ENCODE data around the gene GIT2. TPM values are rescaled to one million over a fixed set of nuclear protein-coding genes. Genes with fewer than 3 reads are reported as not detected.

The GIT2 gene
- total and polyA plus RNA-seq, 2 of the 8 experiments (the other 6 are each of a cell fraction or from before 2014, with no cell fraction given), result 9.6 to 20.7 TPM

- H3K4me3 ChIP-seq (ENCODE audit: extremely low read depth in 1 of 4, insufficient read depth in 2 of 4, low read depth in 3 of 4, low read length in 4 of 4), result no peak overlapping the region
- DNase-seq (ENCODE audit: low read depth in 1 of 2, low spot score in 2 of 2) (no peak), FAIRE-seq (no peak)
- no peak overlapping the region for H2BK15ac ChIP-seq (ENCODE audit: low read length)
- no peak overlapping the region for H3K23ac ChIP-seq (ENCODE audit: insufficient read length)
- no peak overlapping the region for H4K91ac ChIP-seq (replicated peaks; ENCODE audit: insufficient read length, low read length)
- H2BK20ac ChIP-seq (ENCODE audit: low read length), result no peak overlapping the region
- H3K9ac ChIP-seq (replicated peaks in 1 of 4; ENCODE audit: extremely low read depth in 1 of 4, low read depth in 3 of 4, low read length in 3 of 4), result no peak overlapping the region
- H3K14ac ChIP-seq (ENCODE audit: insufficient read length), result no peak overlapping the region
- H4K8ac ChIP-seq (ENCODE audit: extremely low read depth, insufficient read depth, low read length), result no peak overlapping the region
- H3K27me3 ChIP-seq (replicated peaks in 1 of 4; ENCODE audit: control insufficient read depth in 3 of 4, extremely low read depth in 1 of 4, insufficient read depth in 3 of 4, low read length in 3 of 4), result no peaks in the 10 kb centered on the region
- peaks cover 0 to 1% of the 10 kb centered on the region in 2 experiments for H4K20me1 ChIP-seq (replicated peaks in 1 of 2; ENCODE audit: control insufficient read depth in 1 of 2, insufficient read depth in 2 of 2, low read length in 2 of 2)
- no peaks in the 10 kb centered on the region for H3K9me3 ChIP-seq (ENCODE audit: insufficient read depth in 2 of 2, low read depth in 1 of 2, low read length in 1 of 2)
- no peak overlapping the region for H3K4me2 ChIP-seq (ENCODE audit: insufficient read depth in 1 of 2, low read depth in 2 of 2, low read length in 2 of 2)
- H3K18ac ChIP-seq (ENCODE audit: extremely low read depth, low read length), result no peak overlapping the region
- no peak overlapping the region for H4K5ac ChIP-seq (ENCODE audit: insufficient read length, low read depth, low read length)
- no peak overlapping the region for H2BK5ac ChIP-seq (ENCODE audit: low read depth, low read length)
- WGBS, 2 experiments (ENCODE audit: extremely low coverage in 1 of 2, insufficient coverage in 1 of 2, insufficient read length in 1 of 2, insufficient replicate concordance in 2 of 2, low coverage in 1 of 2, low lambda C conversion rate in 2 of 2, missing lambda C conversion rate in 1 of 2), result 91% methylated on average over 2 of the region's 2 CpGs; no CpG with 5 or more reads in 1 of the 2 experiments
- H2AK5ac ChIP-seq (ENCODE audit: low read depth, low read length), result no peak overlapping the region
- no peak overlapping the region for H2BK12ac ChIP-seq (ENCODE audit: low read depth, low read length)
- H3K4me1 ChIP-seq (replicated peaks in 1 of 4; ENCODE audit: control insufficient read depth in 3 of 4, insufficient read depth in 4 of 4, low read length in 3 of 4), result peaks cover 0 to 2% (median under 1%) of the 10 kb centered on the region in 4 experiments; a peak in 1 of 7 replicates
- no peak overlapping the region for H2AFZ ChIP-seq (ENCODE audit: low read length)
- no peak overlapping the region for H3K4ac ChIP-seq (replicated peaks; ENCODE audit: insufficient read length, low read depth, low read length)
- peaks cover 5% of the 10 kb centered on the region; the same call in 1 of the 2 replicates for H3K23me2 ChIP-seq (ENCODE audit: low read depth, low read length)
- H3K36me3 ChIP-seq (ENCODE audit: control insufficient read depth in 2 of 4, insufficient read depth in 4 of 4, low read length in 3 of 4), result peaks cover 0 to 4% (median 3%) of the 10 kb centered on the region in 4 experiments; a peak in 2 of 8 replicates
- H3K79me1 ChIP-seq (ENCODE audit: low read depth, low read length), result no peaks in the 10 kb centered on the region; the same call in 1 of the 2 replicates
- ChIA-PET CTCF (ENCODE audit: partially characterized antibody) (interaction anchor here (0.6 to 1.5 kb wide), 2 partner anchors 25 to 224 kb away, joined by 3 to 4 read pairs; no protein-coding TSS in a partner anchor), POLR2A (ENCODE audit: partially characterized antibody) (no interaction called here)
- no peak overlapping the region for H3K27ac ChIP-seq (ENCODE audit: low read depth, low read length)
- H3K56ac ChIP-seq (replicated peaks; ENCODE audit: insufficient read length, low read depth, low read length), result no peak overlapping the region
- peaks cover 0 to 16% of the 10 kb centered on the region in 2 experiments; a peak in 2 of 4 replicates for H3K79me2 ChIP-seq (ENCODE audit: control insufficient read depth in 1 of 2, insufficient read depth in 2 of 2, low read length in 2 of 2)
- no peak overlapping the region for H2BK120ac ChIP-seq (replicated peaks; ENCODE audit: low read depth, low read length)
- TF ChIP-seq ATF2 (IDR thresholded peaks at IDR 0.05; ENCODE audit: low read length), result no peak
- TF ChIP-seq TEAD4 (IDR thresholded peaks at IDR 0.05; ENCODE audit: low read depth, low read length), result no peak
- no peak for TF ChIP-seq HDAC6 (IDR thresholded peaks at IDR 0.05; ENCODE audit: low read depth, low read length)
- no peak for TF ChIP-seq RAD21 (IDR thresholded peaks at IDR 0.05 in 1 of 2, conservative IDR thresholded peaks at IDR 0.05 in 1 of 2; ENCODE audit: low read depth in 2 of 2, low read length in 2 of 2)
- TF ChIP-seq KDM4A (IDR thresholded peaks at IDR 0.05; ENCODE audit: low read depth, low read length, severe bottlenecking), result no peak
- TF ChIP-seq CBX5 (IDR thresholded peaks at IDR 0.05; ENCODE audit: low read depth, low read length), result no peak
- no peak for TF ChIP-seq SP2 (IDR thresholded peaks at IDR 0.05; ENCODE audit: low read length)
- TF ChIP-seq RFX5 (IDR thresholded peaks at IDR 0.05; ENCODE audit: borderline replicate concordance, low read depth, low read length), result no peak
- TF ChIP-seq RBBP5 (IDR thresholded peaks at IDR 0.05; ENCODE audit: borderline replicate concordance, low read depth, low read length), result no peak
- TF ChIP-seq SP1 (IDR thresholded peaks at IDR 0.05; ENCODE audit: low read depth, low read length), result no peak
- TF ChIP-seq E2F6 (IDR thresholded peaks at IDR 0.05), result no peak
These were observed 3.1 kb downstream of the GIT2 start for GRCh38 chr12:109993091-109993490.
